Measurements from ENCODE around the gene PACRG. TPM values are rescaled to one million over a fixed set of nuclear protein-coding genes. Genes with fewer than 3 reads are reported as not detected.

The PACRG gene
- polyA plus RNA-seq, 2 of the 4 experiments (the other 2 are of a cell fraction), result 0.14 to 0.30 TPM

DNA sequence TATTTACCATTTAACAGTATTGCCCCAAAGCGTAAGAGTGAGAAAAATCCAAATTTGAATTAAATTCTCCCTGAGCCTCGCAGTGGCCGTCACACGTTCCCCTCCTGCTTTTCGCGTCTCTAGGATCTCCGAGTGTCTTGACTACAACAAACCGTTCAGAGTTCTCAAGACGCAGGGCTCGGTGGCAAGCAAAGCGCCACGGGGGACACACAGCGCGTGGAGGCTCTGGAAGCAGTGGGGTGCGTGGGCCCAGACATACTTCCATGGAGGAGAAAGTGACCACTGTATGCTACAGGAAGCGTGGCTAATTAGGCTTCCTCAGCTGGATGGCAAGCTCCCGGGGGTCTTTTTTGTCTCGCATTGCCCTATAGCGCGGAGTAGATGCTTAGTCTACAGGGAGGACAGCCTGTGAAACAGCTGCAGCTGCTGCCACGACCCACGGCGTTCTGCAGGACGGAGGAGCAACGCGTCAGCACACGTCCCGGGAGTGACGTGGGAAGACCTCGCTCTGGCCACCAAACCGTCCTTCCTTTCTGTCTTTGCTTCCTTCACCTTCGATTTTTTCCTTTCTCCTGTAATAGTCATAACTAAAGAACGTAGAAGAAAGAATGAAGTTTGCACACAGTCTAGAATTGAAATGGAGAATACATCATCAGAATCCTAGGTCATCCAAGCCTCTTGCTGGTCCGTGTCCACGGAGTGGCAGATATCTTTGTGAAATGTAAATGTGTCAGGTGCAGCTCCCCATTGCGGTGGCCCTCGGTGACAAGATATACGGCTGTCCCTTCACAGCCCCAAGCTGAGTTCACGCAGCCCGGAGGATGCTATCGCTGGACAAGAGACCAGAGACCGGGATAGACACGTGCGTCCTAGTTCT is 582.6 kb downstream of the PACRG start:
- POLR2A ChIA-PET, result no interaction called here
- TF ChIP-seq NFE2L2 (conservative IDR thresholded peaks at IDR 0.05; ENCODE audit: low read length), result no peak
- no peak for TF ChIP-seq HES2 (IDR thresholded peaks at IDR 0.05)
- no peak for TF ChIP-seq RNF2 (IDR thresholded peaks at IDR 0.05; ENCODE audit: borderline replicate concordance, low read depth)
- TF ChIP-seq REST (IDR thresholded peaks at IDR 0.05), result no peak
- no peak for TF ChIP-seq JUN (IDR thresholded peaks at IDR 0.05)
- no peak for TF ChIP-seq MAFK (IDR thresholded peaks at IDR 0.05; ENCODE audit: partially characterized antibody)
- no peak for TF ChIP-seq HOXB5 (CRISPR knock-in tag; IDR thresholded peaks at IDR 0.05)
- TF ChIP-seq FOXS1 (CRISPR knock-in tag; IDR thresholded peaks at IDR 0.05), result no peak
- no peak overlapping the region for H3K4me3 ChIP-seq
- H3K9me3 ChIP-seq, result no peaks in the 10 kb centered on the region
- ATAC-seq, result no peak
- peaks cover 29% of the 10 kb centered on the region for H3K4me1 ChIP-seq
- WGBS (ENCODE audit: missing lambda C conversion rate), result 96% methylated on average over 44 of the region's 44 CpGs
- CTCF ChIA-PET, result no interaction called here
- no peak for DNase-seq (ENCODE audit: low read depth in 1 of 2, low spot score in 1 of 2)
- peak overlapping the region in 1 of 2 experiments; percentile 56; a peak in 3 of 6 replicates for H3K27ac ChIP-seq
- no peak for FAIRE-seq
- peak overlapping the region; percentile 56; the same call in 2 of the 3 replicates for H3K4me2 ChIP-seq

DNA sequence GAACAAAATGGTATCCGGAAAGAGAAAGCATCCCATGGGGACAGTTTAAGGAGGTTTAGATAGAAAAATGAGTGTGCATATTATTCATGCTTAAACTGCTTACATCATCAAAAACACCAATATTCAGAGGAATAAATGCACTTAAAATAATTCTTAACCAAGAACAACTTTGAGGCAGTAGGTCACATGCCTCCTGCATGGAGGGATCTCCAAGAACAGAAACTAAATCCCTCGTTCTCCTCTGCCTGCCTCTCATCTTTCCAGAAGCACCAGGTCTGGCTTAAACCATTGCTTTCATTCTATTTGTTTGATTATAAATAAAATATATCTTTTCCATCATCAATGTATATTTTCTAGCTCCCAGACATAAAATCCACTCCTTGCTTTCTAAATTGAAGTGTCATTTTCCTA is 583.2 kb downstream of the PACRG start:
- 83% methylated on average over 2 of the region's 2 CpGs for WGBS (ENCODE audit: missing lambda C conversion rate)
- TF ChIP-seq MAX (IDR thresholded peaks at IDR 0.05), result no peak
- TF ChIP-seq MAFK (IDR thresholded peaks at IDR 0.05; ENCODE audit: partially characterized antibody), result peak; percentile 93
- ChIA-PET CTCF (no interaction called here), POLR2A (no interaction called here)
- Histone ChIP-seq H3K9me3 (no peaks in the 10 kb centered on the region), H3K4me3 (no peak overlapping the region), H3K27ac (peak overlapping the region in 1 of 2 experiments; percentile 56; a peak in 2 of 6 replicates), H3K4me2 (no peak overlapping the region; the same call in 2 of the 3 replicates), H3K4me1 (peaks cover 29% of the 10 kb centered on the region)
- DNase-seq (ENCODE audit: low read depth in 1 of 2, low spot score in 1 of 2) (no peak), ATAC-seq (no peak), FAIRE-seq (no peak)

DNA sequence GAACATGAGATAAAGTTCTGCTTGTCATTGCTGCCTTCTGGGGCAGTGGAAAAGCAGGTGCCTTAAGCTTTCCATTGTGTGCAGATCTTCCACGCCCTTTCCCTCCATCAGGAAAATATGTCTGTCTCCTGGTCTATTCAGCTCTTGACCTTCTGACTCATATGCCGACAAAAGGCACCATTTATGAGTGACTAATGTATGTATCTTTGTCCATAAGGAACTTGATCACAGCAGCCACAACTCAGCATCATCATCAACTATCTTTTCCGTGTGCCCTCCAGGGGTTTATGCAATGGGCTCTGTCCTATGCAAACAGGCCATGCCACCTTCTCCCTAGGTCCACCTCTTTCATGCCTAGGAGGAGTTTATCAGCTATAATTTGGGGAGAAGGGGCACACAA is 584.1 kb downstream of the PACRG start:
- ATAC-seq, result peak; percentile 91 to 93
- Histone ChIP-seq H3K4me1 (peaks cover 29% of the 10 kb centered on the region), H3K27ac (peak overlapping the region; percentile 61 to 74; a peak in 5 of 6 replicates), H3K4me3 (no peak overlapping the region), H3K4me2 (peak overlapping the region; percentile 55), H3K9me3 (no peaks in the 10 kb centered on the region)
- FAIRE-seq, result peak; percentile 51
- ChIA-PET CTCF (no interaction called here), POLR2A (no interaction called here)
- 2% methylated on average over 3 of the region's 3 CpGs for WGBS (ENCODE audit: missing lambda C conversion rate)
- DNase-seq (ENCODE audit: low read depth in 1 of 2, low spot score in 1 of 2), result peak; percentile 79 to 83
- no peak for TF ChIP-seq HOXB13 (CRISPR knock-in tag; IDR thresholded peaks at IDR 0.05; ENCODE audit: low read depth)
- TF ChIP-seq RFX5 (IDR thresholded peaks at IDR 0.05), result no peak
- no peak for TF ChIP-seq HES2 (IDR thresholded peaks at IDR 0.05)
- no peak for TF ChIP-seq BHLHE40 (IDR thresholded peaks at IDR 0.05; ENCODE audit: low read depth, low read length)
- TF ChIP-seq SMC3 (IDR thresholded peaks at IDR 0.05), result no peak
- no peak for TF ChIP-seq FOXS1 (CRISPR knock-in tag; IDR thresholded peaks at IDR 0.05)
- TF ChIP-seq ZC3H11A (IDR thresholded peaks at IDR 0.05), result no peak
- no peak for TF ChIP-seq EHMT2 (IDR thresholded peaks at IDR 0.05; ENCODE audit: low read depth)
- TF ChIP-seq FOSL2 (IDR thresholded peaks at IDR 0.05), result 0 out of 2 replicates have a peak, but pooled peaks have one; percentile 23
- peak; percentile 89 for TF ChIP-seq FOSL2 (CRISPR knock-in tag; IDR thresholded peaks at IDR 0.05)
- peak; percentile 44 for TF ChIP-seq JUNB (IDR thresholded peaks at IDR 0.05)
- no peak for TF ChIP-seq KDM5A (IDR thresholded peaks at IDR 0.05)
- TF ChIP-seq FOSB (CRISPR knock-in tag; IDR thresholded peaks at IDR 0.05), result no peak
- TF ChIP-seq CEBPB (IDR thresholded peaks at IDR 0.05), result peak in 1 of 2 experiments; percentile 74; a peak in 2 of 4 replicates
- TF ChIP-seq RARB (CRISPR knock-in tag; IDR thresholded peaks at IDR 0.05), result no peak
- TF ChIP-seq ZNF302 (CRISPR knock-in tag; IDR thresholded peaks at IDR 0.05), result no peak
- TF ChIP-seq E2F6 (IDR thresholded peaks at IDR 0.05; ENCODE audit: borderline replicate concordance, low read depth), result no peak
- TF ChIP-seq MAFK (IDR thresholded peaks at IDR 0.05; ENCODE audit: partially characterized antibody), result no peak
- peak in 1 of 2 experiments; percentile 52; a peak in 1 of 5 replicates for TF ChIP-seq EP300 (IDR thresholded peaks at IDR 0.05)
- no peak for TF ChIP-seq NR3C1 (IDR thresholded peaks at IDR 0.05)
- no peak for TF ChIP-seq ZFP36 (IDR thresholded peaks at IDR 0.05; ENCODE audit: borderline replicate concordance, partially characterized antibody)
